Stomach (tissue), 9 donors: ENCODE data around the gene PLPP1. TPM values are rescaled to one million over a fixed set of nuclear protein-coding genes. Genes with fewer than 3 reads are reported as not detected.
A peak's percentile ranks its signal among the peaks of the same experiment; 100 is the strongest.

Source experiments
- DNase-seq, 2 donors: peaks; one replicate each; pipeline versions ENCODE4 v3.0.0 to v3.0.0-alpha.2; 2013 to 2019
- H3K27ac ChIP-seq, 5 donors: fragments of 200-600 bp in 4 of 5; sonication (generic) in 4 of 5; one replicate each; pipeline ENCODE4 v1.5.1; 2013 to 2019; ENCODE audit warnings: mild to moderate bottlenecking in 1 of 5, moderate library complexity in 1 of 5
- H3K27me3 ChIP-seq, 3 donors: fragments of 200-600 bp; sonication (generic); one replicate each; pipeline ENCODE4 v1.5.1; 2017 to 2019; ENCODE audit warnings: mixed run types in 1 of 3
- H3K36me3 ChIP-seq, 4 donors: fragments of 200-600 bp; sonication (generic); 1 replicate in 3 of 4; 2 replicates in 1 of 4; pipeline ENCODE4 v1.5.1; 2016 to 2019
- H3K4me1 ChIP-seq, 4 donors: fragments of 200-600 bp; sonication (generic); one replicate each; pipeline ENCODE4 v1.5.1; 2016 to 2019
- H3K4me3 ChIP-seq, 4 donors: fragments of 200-600 bp; sonication (generic) in 3 of 4; one replicate each; pipeline ENCODE4 v1.5.1; 2016 to 2019; ENCODE audit warnings: mild to moderate bottlenecking in 1 of 4
- H3K9me3 ChIP-seq, 4 donors: fragments of 200-600 bp; sonication (generic); one replicate each; pipeline ENCODE4 v1.5.1; 2016 to 2019
- CTCF ChIP-seq, 7 experiments: fragments of 450-650 bp in 4 of 7; fragments of 200-600 bp in 3 of 7; sonication (generic) in 3 of 7; IDR thresholded peaks; one replicate each; pipeline ENCODE4 v1.5.1; 2016 to 2019; ENCODE audit warnings: antibody characterized with exemption in 7 of 7, control low read depth in 2 of 7, mild to moderate bottlenecking in 1 of 7
- EP300 ChIP-seq: sonication (generic); formaldehyde crosslinking; IDR thresholded peaks from one replicate; pipeline ENCODE4 v1.6.1; 2017; ENCODE audit warnings: antibody characterized with exemption
- POLR2A ChIP-seq, 4 donors: fragments of 450-650 bp; IDR thresholded peaks; one replicate each; pipeline ENCODE4 v1.6.1; 2016; ENCODE audit warnings: antibody characterized with exemption in 4 of 4, control low read depth in 2 of 4, mild to moderate bottlenecking in 1 of 4, moderate library complexity in 1 of 4
- POLR2AphosphoS5 ChIP-seq, 3 donors: sonication (generic); formaldehyde crosslinking; IDR thresholded peaks; one replicate each; pipeline ENCODE4 v1.6.1; 2016; ENCODE audit warnings: antibody characterized with exemption in 3 of 3
- WGBS, 5 donors: extraction: QIAGEN DNeasy Blood & Tissue Kit in 3 of 5; methylation state at CpG; one replicate each; pipeline versions ENCODE4 v1.1.5 to v1.1.7; 2013 to 2018; 5-methylcytosine and 5-hydroxymethylcytosine counted together
- intact Hi-C: fragments of 100-400 bp; cut with DNase I; formaldehyde crosslinking; loops from one replicate; pipeline ENCODE4 v1.15.1; 2023; ENCODE audit warnings: low total_unique reads
- polyA plus RNA-seq, 3 donors: library from polyadenylated mRNA; stranded (reverse); fragments of 200-250 nt; gene quantifications; one replicate each; pipeline ENCODE4 v1.2.3, GENCODE V29; 2013
- total RNA-seq, 5 donors: library from RNA; depleted of rRNA; stranded (reverse); fragments of >200 nt; gene quantifications; one replicate each; pipeline versions ENCODE4 v1.1.0 to v1.2.3, GENCODE V29; 2014 to 2016
- donor health status: healthy with polysubstance abuse.
- donor health status: Bipolar disorder and iron deficiency.
- donor health status: healthy.

Gene PLPP1
- total and polyA plus RNA-seq, 8 donors, result 29.5 to 592 (median 79.8) TPM

GRCh38 chr5:55469839-55470238 is 64.9 kb downstream of the PLPP1 start:
- no peaks in the 10 kb centered on the region for H3K9me3 ChIP-seq
- intact Hi-C loops, result no loop called here
- no peak overlapping the region for H3K4me3 ChIP-seq
- peaks cover 12 to 62% (median 37%) of the 10 kb centered on the region in 4 donors for H3K4me1 ChIP-seq
- H3K27ac ChIP-seq, result peak overlapping the region in 2 of 5 donors; percentile 3 to 17
- no peaks in the 10 kb centered on the region for H3K27me3 ChIP-seq
- DNase-seq, result no peak
- H3K36me3 ChIP-seq, result peaks cover 0 to 28% (median 14%) of the 10 kb centered on the region in 4 donors
- TF ChIP-seq POLR2A (IDR thresholded peaks at IDR 0.05), result no peak
- TF ChIP-seq CTCF (IDR thresholded peaks at IDR 0.05), result no peak
- TF ChIP-seq POLR2AphosphoS5 (IDR thresholded peaks at IDR 0.05), result no peak
- TF ChIP-seq EP300, result no peak

GRCh38 chr5:55467862-55468551 is 66.8 kb downstream of the PLPP1 start:
- no peaks in the 10 kb centered on the region for H3K27me3 ChIP-seq
- no peak overlapping the region for H3K4me3 ChIP-seq
- no peaks in the 10 kb centered on the region for H3K9me3 ChIP-seq
- H3K4me1 ChIP-seq, result peaks cover 12 to 61% (median 37%) of the 10 kb centered on the region in 4 donors
- DNase-seq, result peak in 1 of 2 donors; percentile 31
- peak overlapping the region in 4 of 5 donors; percentile 1 to 71 (median 38) for H3K27ac ChIP-seq
- peaks cover 0 to 39% (median 21%) of the 10 kb centered on the region in 4 donors for H3K36me3 ChIP-seq
- intact Hi-C loops, result no loop called here
- WGBS, 5 donors, result 19 to 41% (median 29%) methylated on average over 5 of the region's 5 CpGs
- TF ChIP-seq POLR2AphosphoS5 (IDR thresholded peaks at IDR 0.05) (peak in 1 of 3 donors; percentile 35), EP300 (no peak), POLR2A (IDR thresholded peaks at IDR 0.05) (no peak)

DNA sequence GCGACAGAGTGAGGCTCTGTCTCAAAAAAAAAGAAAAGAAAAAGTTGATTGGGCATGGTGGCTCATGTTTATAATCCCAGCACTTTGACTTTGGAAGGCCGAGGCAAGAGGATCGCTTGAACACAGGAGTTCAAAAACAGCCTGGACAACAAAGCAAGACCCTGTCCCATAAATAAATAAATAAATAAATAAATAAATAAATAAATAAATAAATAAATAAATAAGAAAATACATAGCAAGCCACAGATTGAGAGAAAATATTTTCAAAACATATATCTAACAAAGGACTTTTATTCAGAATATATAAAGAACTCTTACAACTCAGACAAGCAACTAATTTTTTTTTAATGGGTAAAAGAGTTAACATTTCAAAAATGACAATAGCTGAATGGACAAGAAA is 71.2 kb downstream of the PLPP1 start:
- Histone ChIP-seq H3K36me3 (peaks cover 0 to 37% (median 26%) of the 10 kb centered on the region in 4 donors), H3K27me3 (no peaks in the 10 kb centered on the region), H3K27ac (no peak overlapping the region), H3K4me3 (no peak overlapping the region), H3K4me1 (peaks cover 12 to 24% (median 18%) of the 10 kb centered on the region in 4 donors), H3K9me3 (no peaks in the 10 kb centered on the region)
- TF ChIP-seq CTCF (IDR thresholded peaks at IDR 0.05), result no peak
- TF ChIP-seq EP300, result no peak
- no peak for TF ChIP-seq POLR2AphosphoS5 (IDR thresholded peaks at IDR 0.05)
- TF ChIP-seq POLR2A (IDR thresholded peaks at IDR 0.05), result no peak
- DNase-seq, result no peak
- intact Hi-C loops, result no loop called here
- WGBS, 5 donors, result 94 to 99% (median 97%) methylated on average over 3 of the region's 3 CpGs

DNA sequence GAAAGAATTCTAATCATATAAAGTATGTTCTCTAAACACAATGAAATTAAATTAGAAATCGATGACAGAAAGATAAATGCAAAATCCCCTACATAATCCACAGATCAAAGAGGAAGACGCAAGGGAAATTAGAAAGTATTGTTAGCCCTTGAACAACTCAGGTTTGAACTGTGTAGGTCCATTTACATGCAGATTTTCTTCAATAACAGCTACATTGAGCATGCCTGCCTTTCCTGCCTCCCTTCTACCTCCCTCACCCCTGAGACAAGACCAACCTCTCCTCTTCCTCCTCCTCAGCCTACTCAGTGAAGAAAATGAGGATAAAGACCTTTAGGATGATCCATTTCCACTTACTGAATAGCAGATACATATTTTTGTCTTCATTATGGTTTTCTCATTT is 75.2 kb downstream of the PLPP1 start:
- 74 to 97% (median 96%) methylated on average over 2 of the region's 2 CpGs for WGBS, 5 donors
- Histone ChIP-seq H3K27ac (no peak overlapping the region), H3K9me3 (no peaks in the 10 kb centered on the region), H3K27me3 (no peaks in the 10 kb centered on the region), H3K36me3 (peaks cover 0 to 18% (median 14%) of the 10 kb centered on the region in 4 donors), H3K4me3 (no peak overlapping the region), H3K4me1 (peaks cover 0 to 15% (median 6%) of the 10 kb centered on the region in 4 donors)
- TF ChIP-seq POLR2AphosphoS5 (IDR thresholded peaks at IDR 0.05), result no peak
- no peak for DNase-seq
- intact Hi-C loops, result no loop called here

DNA sequence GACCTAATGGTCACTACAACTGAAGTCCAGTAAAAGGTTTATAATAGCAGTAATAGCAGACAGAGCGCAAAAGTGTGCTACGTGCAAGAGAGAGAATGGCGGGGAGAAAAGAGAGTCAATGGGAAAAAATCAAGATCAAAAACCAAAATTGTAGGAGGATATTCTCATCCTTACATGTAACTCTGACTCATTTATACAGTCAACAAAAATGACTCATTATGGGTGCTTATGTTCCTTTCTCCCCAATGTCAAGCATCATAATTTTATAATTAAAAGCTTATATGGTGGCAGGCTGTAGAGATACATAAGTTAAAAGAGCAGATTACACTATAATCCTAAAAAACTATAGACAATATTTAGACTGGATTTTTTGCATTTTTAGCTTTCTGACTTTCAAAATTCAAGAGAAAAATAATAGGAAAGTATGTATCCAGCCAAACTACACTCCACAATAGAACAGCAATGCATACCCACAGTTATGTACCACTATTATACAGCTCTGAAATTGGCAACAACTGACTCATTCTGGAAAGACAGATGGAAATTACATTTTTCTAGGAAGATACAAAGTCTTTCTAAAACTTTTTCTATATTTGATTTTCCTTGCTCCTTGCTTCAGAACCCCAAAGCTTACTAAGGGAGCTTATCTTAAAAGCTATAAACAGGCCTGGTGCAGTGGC is 78.4 kb downstream of the PLPP1 start:
- H3K4me3 ChIP-seq, result no peak overlapping the region
- no peaks in the 10 kb centered on the region for H3K27me3 ChIP-seq
- H3K36me3 ChIP-seq, result peaks cover 0 to 6% (median 3%) of the 10 kb centered on the region in 4 donors
- no peak for DNase-seq
- 87 to 96% (median 95%) methylated on average over 3 of the region's 3 CpGs for WGBS, 5 donors
- H3K4me1 ChIP-seq, result peaks cover 0 to 43% (median 19%) of the 10 kb centered on the region in 4 donors
- H3K9me3 ChIP-seq, result no peaks in the 10 kb centered on the region
- TF ChIP-seq CTCF (IDR thresholded peaks at IDR 0.05) (no peak), EP300 (no peak), POLR2AphosphoS5 (IDR thresholded peaks at IDR 0.05) (no peak), POLR2A (IDR thresholded peaks at IDR 0.05) (no peak)
- H3K27ac ChIP-seq, result no peak overlapping the region
- intact Hi-C loops, result no loop called here
